RPMI8226 (cell line): Measurements from ENCODE around the gene PRKG2.
"Not testable (repeated sequence)": the region's sequence is repeated elsewhere in the genome, so short reads cannot be mapped to it uniquely, and the experiment has no call there.

Experiments used
- DNase-seq: peaks from one replicate; pipeline ENCODE4 v3.0.0-alpha.2; 2015

The PRKG2 gene, protein sequence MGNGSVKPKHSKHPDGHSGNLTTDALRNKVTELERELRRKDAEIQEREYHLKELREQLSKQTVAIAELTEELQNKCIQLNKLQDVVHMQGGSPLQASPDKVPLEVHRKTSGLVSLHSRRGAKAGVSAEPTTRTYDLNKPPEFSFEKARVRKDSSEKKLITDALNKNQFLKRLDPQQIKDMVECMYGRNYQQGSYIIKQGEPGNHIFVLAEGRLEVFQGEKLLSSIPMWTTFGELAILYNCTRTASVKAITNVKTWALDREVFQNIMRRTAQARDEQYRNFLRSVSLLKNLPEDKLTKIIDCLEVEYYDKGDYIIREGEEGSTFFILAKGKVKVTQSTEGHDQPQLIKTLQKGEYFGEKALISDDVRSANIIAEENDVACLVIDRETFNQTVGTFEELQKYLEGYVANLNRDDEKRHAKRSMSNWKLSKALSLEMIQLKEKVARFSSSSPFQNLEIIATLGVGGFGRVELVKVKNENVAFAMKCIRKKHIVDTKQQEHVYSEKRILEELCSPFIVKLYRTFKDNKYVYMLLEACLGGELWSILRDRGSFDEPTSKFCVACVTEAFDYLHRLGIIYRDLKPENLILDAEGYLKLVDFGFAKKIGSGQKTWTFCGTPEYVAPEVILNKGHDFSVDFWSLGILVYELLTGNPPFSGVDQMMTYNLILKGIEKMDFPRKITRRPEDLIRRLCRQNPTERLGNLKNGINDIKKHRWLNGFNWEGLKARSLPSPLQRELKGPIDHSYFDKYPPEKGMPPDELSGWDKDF

DNA sequence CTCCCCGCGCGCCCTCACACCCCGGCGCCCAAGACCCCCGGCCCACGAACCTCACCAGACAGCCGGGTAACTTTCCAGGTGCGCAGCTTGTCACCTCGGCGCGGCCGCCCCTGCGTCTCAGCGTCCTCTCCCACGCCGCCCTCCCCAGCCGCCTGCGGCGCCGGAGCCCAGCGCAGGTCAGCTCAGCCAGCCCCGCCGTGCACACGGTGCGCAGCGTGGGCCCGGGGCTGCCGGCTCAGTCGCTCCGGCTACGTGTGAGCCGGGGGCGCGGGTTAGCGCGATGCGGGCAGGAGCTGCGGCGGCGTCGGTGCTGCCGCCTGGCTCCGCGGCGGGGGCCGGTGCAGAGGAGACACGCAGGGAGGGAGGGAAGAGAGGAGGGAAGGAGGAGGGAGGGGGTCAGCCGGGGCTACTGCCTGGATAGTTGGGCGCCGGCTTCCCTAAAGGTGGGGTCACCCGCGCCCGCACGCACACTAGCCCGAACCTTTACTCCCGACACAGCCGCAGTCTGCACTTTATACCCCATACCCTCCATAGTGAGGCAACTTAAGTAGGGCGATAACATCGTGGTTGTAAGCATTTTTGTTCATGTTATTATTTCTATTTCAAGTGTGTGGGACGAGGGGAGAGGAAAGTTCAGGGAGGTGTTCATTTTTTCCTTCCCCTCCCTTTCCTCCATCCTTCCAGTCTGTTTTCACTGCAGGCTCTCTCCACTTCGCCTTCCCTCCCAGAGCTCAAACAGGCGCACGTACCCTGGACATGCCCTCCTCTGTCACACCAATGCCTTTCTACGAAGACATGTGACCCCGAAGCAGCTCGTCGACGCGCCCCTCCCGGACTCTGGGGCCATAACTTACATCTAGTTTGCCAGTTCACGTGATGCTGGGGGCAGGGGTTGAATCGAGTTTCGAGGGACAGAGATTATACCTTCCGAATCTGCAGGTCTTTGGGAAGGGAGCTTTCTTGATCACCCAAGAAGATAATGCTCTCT is at the start of gene PRKG2:
Gene PRKG2 (minus strand): TSS at position 342 of the 988 bp plus-strand sequence. CDS start 10,175 bp downstream, outside the sequence.
- peak; percentile 6 for DNase-seq

DNA sequence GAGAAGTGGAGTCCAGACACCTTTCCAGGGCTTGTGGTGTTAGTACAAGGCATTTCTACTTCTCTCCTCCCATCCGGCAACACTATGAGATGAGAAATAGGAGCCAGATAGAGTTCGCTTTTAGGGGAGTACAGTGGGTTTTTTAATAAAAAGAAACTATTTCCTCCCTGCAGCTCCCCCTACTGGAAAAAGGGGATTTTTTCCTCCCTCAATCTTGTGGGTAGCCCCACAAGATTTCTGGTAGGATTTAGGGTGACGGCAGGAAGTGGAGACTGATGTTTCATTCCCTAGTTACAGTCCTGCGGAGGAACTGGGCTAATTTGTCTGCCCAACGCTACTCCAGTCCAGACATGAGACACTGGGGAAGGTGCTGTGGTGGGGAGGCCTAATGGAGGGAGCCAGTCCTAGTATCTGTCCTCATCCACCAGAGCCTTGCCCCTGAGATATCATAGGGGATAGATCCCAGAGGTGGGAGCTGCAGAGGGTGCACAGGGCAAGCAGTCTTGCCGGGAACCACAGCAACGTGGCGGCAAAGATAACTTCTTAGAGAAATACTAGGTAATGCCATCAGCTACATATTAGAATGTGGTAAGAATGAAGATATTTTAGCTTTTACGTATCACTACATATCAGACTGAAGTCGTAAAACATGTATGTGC is 45.5 kb upstream of the PRKG2 start:
- peak; percentile 15 for DNase-seq

DNA sequence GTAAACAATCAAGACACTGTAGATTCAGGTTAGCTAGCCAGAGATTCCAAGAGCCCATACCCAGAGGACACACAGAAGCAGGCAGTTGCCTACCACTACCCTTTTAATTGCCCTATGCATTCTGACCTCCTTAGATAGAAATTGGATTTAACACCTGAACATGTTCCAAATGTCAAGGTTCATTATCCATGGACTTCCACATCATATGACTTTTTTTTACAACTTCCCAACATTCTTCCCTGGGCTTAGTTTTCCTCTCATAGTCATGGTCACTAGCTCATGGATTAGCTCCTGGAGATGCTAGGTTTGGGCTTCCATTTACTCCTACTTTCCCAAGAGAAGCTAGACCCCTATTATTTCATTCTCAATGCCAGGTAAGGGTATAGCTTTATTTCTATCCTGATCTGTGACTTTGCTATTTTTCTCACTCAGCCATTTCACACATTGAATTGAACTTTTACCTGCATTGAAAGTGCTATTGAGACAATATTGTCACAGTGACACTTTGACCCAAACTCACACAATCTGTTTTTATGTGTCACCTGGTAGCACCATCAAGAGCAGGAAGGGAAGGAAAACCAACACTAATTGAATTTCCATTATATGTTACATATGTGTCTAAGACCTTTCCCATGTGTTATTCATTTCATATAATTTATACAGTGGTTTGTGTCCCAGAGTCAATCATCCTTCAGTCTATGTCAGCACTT is 44.0 kb upstream of the PRKG2 start:
- DNase-seq: no peak

DNA sequence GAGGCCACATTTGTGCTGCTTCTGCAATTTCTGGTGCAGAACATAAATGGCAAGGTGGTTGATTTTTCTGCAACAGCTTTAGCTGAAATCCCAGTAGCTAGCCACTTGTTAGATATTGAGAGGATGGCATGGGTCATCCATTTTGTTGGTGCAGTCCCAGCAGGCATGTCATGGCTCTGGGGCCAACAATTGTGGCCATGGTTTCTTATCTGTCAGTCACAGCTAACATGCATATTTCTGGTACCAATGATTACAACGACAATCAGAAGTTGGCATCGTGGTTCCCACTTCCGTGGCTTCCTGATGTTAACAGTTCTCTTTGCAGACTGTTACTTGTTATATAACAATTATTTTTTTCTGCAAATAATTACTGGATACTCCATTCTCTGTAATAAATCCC is 42.8 kb upstream of the PRKG2 start:
- DNase-seq: no peak

DNA sequence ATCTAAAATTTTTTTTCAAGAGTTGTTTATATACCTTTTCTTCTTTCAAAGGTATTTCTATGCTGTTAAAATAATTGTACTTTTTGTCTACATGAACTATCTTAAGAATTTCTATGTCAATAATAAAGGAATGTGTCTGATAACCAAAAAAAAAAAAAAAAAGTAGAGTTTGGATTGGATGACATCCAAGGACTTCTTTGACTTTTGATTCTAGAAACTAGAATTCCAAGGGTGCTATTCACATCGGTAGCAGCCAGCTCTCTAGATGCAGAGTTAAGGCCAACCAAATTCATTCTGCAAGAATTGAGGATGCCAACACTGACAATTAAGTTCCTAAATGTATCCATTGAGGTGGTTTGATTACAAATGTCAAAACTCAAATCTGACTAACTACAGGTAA is 42.0 kb upstream of the PRKG2 start:
- no peak for DNase-seq

DNA sequence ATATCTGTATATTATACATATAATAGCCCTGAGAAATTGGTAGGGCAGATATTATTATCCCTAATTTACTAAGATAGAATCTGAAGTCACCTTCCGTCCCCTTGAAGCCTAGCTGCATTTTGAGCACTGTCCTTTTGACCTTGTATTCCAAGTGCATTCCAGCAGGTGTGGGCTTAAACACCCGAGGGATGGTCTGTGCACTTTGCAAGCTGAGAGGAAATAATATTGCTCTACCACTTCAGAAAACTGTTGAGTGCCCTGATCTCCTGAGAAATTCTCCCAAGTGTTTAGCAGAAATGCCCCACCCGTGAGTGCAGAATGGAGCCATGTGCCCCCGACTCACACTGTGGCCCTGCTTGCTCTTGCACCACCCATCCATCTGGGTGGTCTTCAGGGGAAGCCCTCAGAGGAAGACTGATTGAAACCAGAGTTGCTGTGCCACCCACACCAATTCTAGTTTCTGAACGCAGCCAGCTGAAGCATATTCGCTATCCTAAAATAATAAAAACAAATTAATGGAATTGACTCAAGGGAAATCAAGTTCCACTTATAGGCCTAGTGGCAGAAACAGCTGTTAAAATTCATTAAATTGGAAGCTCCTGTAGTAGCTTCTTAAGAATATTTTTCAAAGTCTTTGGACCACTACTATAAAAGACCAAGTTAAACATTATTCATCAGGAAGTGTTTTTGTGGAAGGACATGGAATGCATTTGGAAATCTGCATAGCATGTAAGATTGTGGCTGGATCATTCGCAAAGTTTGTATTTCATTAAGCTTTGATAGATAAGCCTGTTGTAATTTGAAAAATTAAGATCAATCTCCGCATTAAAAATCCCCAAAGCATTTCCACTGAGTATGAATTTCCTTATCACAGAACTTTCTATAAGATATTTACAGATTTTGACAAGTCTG is 41.3 kb upstream of the PRKG2 start:
- no peak for DNase-seq

DNA sequence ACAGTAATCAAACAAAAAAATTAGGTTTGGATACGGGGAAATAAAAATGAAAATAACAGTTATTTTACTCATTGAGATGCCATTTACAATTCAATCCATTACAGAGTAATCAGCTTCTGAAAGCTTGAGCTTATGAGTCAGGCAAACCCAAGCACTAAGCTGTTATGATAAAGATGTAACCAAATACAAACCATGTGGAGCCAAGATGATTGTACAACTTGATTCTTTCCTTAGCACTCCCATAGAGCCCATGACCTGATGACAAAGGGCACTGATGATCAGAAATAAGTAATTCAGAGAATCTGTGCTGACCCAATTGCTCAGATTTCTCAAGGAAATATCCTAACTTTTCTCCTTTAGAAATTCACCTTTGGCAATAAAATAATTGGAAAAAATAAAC is 40.5 kb upstream of the PRKG2 start:
- no peak for DNase-seq

DNA sequence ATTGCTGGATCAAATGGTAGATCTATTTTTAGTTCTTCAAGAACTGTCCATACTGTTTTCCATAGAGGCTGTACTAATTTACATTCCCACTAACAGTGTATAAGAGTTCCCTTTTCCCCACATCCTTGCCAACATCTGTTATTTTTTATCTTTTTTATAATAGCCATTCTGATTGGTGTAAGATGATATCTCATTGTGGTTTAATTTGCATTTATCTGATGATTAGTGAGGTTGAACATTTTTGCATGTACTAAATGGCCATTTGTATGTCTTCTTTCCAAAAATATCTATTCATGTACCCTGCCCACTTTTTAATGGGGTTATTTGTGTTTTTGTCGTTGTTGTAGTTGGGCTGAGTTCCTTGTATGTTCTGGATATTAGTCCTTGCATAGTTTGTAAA is 35.4 kb upstream of the PRKG2 start:
- DNase-seq: no peak

DNA sequence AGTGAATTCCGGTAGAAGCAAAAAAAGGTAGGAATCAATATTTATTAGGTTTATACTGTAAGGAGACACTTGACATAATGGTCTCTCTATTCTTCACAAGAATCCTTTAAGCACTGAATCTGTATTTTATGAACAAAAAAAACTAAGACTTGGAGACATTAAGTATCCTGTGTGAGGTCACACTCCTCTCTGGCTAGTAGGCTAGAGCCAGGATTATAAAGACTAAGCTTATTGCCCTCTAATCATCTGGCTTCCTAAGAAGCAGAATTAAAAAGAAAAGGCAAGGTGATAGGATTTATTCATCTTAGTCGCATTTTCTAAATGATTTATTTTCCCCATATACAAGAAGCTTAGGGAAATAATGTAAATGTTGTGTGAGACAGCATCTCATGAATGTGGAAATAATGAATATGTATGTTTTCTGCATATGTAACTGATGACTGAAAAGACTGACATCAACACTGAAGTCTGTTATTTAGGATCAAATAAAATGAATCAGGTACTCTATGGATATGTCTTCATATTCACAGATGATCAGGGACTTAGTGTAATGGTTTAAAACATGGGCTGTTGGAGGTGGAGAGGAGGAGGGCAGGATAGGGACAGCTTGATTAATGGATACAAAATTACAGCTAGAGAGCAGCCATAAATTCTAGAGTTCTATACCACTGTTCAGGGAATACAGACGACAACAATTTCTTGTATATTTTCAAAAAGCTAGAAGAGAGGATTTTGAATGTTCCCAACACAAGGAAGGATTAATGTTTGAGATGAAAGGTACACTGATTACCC is 30.4 kb upstream of the PRKG2 start:
- DNase-seq: no peak

DNA sequence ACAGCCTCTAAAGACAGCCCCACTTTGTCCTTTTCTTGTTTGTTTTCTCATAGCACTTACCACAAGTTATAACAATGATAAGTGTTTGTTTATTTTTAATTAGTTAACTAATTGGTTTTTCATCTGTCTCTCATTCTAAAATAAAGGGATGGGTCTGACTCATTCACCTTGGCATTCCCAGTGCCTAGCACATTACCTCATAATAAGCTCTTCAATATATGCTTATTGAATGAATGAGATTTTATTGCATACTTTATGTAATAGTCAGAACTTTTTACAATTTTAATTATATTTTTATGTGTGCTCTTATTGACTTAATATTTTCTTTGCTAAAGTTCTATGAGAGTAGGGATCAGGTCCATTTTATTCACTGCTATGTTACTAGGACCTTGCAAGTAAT is 22.8 kb upstream of the PRKG2 start:
- no peak for DNase-seq

DNA sequence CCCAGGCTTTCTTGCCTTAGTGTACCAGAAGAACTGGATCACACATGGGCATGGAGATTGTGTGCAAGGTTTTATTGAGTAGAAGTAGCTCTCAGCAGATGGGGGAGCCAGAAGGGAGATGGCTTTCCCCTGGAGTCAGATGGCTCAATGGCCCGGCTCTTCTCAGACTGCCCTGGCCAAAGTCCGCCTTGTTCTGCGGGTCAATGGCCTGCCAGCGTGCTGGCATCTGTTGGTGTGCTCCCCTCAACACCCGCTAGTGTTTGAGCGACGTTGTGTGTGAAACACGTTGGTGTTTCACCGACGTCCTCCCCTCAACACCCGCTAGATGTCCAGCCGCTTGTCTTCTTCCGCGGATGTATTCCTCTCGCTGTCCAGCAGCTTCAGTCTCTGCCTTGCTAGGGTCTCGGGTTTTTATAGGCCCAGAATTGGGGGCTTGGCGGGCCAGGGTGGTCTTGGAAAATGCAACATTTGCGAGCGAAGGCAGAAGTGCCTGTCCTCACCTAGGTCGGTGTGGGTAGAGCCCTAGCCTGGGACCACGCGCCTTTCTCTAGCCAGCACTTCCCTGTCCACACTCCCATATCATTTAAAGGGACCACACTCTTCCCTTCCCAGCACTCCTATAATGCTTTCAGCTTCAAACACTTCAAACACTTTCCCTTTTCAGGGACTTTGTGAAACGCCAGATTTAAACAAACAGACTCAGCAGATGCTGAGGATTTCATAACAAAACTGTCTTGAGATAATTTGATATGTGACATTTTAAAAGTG is 21.1 kb upstream of the PRKG2 start:
- no peak for DNase-seq

DNA sequence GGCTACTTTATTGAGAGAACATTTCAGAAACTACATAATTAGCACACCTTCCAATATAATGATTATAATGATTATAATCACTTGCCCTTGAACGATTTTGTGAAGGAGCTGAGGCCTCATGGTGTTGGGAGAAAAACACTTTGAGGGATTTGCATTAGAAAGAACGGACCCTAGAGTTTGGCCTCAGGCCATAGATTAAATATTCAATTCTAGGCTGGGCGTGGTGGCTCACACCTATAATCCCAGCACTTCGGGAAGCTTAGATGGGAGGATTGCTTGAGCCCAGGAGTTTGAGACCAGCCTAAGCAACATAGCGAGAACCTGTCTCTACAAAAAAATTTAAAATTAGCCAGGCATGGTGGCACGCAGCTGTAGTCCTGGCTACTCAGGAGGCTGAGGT is 12.9 kb upstream of the PRKG2 start:
- DNase-seq: no peak

DNA sequence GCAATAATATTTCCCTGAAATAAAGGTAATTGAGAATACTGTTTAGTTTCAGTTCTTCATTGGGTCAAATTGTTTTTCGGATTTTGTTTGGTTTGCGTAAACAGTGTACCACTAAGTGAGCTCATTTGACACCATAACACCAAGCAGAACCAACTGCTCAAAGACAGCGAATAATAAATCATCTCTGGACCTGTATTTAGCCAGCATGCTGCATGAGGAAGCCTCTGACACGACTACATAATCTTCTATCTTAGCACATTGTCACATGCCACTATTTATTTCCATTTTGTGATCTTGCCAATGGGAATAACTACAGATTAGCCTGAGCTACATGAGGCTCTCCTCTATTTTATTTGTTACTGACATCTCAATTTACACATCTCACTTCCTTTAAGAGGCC is 12.1 kb upstream of the PRKG2 start:
- no peak for DNase-seq

DNA sequence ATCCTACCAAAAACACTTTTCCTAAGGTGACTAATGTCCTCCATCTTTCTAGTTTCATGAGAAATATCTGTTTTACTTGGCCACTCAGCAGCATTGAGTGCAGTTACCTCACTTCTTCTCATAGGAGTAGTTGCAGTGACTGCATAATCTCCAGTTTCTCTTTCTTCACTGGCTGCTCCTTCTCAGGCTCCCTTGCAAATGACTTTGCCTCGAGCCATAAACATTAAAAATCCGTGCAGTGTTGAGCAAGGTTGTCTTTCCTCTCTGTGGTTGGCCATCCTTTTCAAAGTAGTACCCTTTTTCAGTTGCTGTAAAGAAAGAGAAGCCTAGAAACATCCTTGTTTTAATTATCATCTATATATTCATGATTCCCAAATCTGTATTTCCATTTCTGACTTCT is 10.2 kb upstream of the PRKG2 start:
- DNase-seq: no peak

DNA sequence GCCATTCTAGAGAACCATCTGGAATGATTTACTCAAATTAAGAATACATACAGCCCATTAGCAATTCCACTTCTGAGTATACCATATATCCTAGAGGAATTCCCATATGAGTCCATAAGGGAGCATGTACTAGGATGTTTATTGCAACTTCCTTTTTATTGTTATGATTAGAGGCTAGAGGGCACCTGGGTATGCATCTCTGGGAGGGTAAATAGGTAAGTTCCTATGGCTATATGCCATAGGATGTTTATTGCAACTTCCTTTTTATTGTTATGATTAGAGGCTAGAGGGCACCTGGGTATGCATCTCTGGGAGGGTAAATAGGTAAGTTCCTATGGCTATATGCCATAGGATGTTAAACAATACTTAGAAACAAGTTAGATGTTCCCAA is 7.1 kb upstream of the PRKG2 start:
- not testable (repeated sequence) for DNase-seq

DNA sequence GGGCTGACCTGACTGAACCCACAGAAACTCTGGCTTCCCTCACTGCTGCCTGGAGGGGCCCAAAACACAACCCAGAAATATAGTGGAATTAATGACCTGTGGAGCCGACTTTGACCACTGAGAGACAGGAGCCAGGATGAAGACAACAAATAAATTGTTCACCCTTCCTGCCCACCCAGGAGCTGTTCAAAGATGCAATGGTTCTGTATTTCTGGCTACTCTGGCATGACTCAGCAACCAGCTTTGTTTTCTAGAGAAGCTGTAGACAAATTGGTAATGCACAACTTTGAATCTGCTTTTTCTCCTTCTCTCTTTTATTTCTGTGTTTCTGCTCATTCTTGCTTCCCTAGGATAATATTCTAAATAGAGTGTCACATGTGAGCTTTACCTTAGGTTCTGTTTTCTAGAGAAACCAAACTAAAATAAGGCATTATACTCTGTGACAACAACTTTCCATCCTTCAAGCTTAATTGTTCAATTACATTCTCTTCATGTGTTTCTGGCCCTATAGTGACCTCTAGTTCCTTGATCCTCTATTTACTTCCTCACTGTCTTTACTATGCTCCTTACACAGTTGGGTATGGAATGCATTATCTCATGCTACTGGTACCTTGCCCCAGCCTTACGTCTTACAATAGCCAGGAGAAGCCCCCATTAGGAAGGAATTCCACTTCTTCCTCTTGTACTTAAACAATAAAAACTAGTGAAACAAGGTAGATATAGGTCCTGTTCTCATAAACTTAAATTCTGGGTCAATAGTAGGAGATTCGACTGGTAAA is 6.5 kb upstream of the PRKG2 start:
- DNase-seq: no peak

DNA sequence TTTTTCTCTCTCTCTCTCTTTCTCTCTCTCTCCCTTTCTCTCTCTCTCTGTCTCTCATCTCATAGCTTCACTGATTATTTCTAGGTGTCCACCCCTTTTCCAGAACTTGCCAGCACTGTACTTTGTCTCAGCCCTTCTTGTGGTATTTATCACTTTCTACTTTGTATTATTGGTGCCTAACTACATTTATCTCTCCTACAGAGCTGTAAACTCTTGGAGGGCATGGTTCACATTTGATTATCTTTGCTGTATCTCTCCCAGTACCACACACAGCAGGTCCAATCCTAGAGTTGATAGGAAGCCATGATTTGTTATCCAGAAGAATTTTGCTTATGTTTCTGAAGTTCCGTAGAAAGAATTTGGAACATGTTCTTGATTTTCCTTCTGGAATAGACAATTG is 5.2 kb upstream of the PRKG2 start:
- no peak for DNase-seq

DNA sequence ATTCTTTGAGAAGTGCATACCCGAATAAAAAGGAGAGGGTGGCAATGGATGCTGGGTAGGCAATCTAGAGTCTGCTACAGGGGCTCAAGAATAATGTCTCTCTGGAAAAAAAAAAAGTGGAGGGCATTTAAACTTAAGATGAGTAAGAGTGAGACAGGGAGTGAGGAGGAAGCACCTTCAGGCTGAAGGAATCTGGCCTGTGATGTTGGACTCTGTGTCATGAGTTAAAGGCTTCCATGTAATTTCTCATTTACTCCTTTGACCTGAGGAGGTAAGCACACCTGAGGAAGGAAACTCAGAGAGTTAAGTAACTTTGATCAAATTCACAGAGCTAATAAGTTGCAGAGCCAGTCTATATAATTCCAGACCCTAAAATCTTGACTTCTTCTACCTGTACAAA is 3.2 kb upstream of the PRKG2 start:
- no peak for DNase-seq
